H1 (cell line): ENCODE data around the gene KRTAP5-8. TPM values are rescaled to one million over a fixed set of nuclear protein-coding genes. Genes with fewer than 3 reads are reported as not detected.

ENCODE experiments used
- CTCF ChIA-PET: fragments of 300-600 bp; sonication (Branson Sonifier 250); formaldehyde crosslinking; loops from one replicate; lab custom pipeline; 2021; ENCODE audit not compliant: partially characterized antibody; lab: Charles Lee
- POLR2A ChIA-PET: fragments of 300-600 bp; sonication (Branson Sonifier 250); formaldehyde crosslinking; loops from one replicate; lab custom pipeline; 2021; ENCODE audit warnings: inconsistent platforms; ENCODE audit not compliant: partially characterized antibody; lab: Charles Lee
- DNase-seq, 2 experiments: peaks; one replicate each; pipeline versions ENCODE4 v3.0.0 to v3.0.0-alpha.2; 2010 to 2022; ENCODE audit warnings: low spot score in 2 of 2, low read depth in 1 of 2, mixed read lengths in 1 of 2
- FAIRE-seq: peaks from 2 replicates; lab custom pipeline; 2011; peaks lifted over from hg19 to GRCh38; lab: Jason Lieb, UNC
- H2AFZ ChIP-seq: 2 replicates; pipeline ENCODE4 v1.8.1; 2012; ENCODE audit warnings: low read length, inconsistent platforms
- H2AK5ac ChIP-seq: 2 replicates; pipeline ENCODE4 v1.6.1; 2013; ENCODE audit warnings: low read depth, low read length
- H2BK120ac ChIP-seq: replicated peaks from 2 replicates; pipeline ENCODE3; 2013; ENCODE audit warnings: low read depth, low read length, inconsistent platforms
- H2BK12ac ChIP-seq: 2 replicates; pipeline ENCODE4 v1.6.1; 2013; ENCODE audit warnings: low read depth, low read length
- H2BK15ac ChIP-seq: 2 replicates; pipeline ENCODE4 v1.6.1; 2013; ENCODE audit warnings: low read length
- H2BK20ac ChIP-seq: 2 replicates; pipeline ENCODE4 v1.6.1; 2013; ENCODE audit warnings: low read length
- H2BK5ac ChIP-seq: 2 replicates; pipeline ENCODE4 v1.6.1; 2013; ENCODE audit warnings: low read depth, low read length
- H3K14ac ChIP-seq: 2 replicates; pipeline ENCODE4 v1.6.1; 2013; ENCODE audit warnings: inconsistent platforms; ENCODE audit not compliant: insufficient read length
- H3K18ac ChIP-seq: 2 replicates; pipeline ENCODE4 v1.6.1; 2013; ENCODE audit warnings: low read length; ENCODE audit errors: extremely low read depth
- H3K23ac ChIP-seq: 2 replicates; pipeline ENCODE4 v1.6.1; 2013; ENCODE audit warnings: inconsistent platforms; ENCODE audit not compliant: insufficient read length
- H3K23me2 ChIP-seq: 2 replicates; pipeline ENCODE4 v1.6.1; 2013; ENCODE audit warnings: low read depth, low read length
- H3K27ac ChIP-seq: 2 replicates; pipeline ENCODE4 v1.6.1; 2011; ENCODE audit warnings: low read depth, low read length, inconsistent platforms
- H3K27me3 ChIP-seq, 4 experiments: replicated peaks in 1 of 4; 1 replicate in 1 of 4; 2 replicates in 3 of 4; pipeline versions ENCODE4 v1.6.1 to v1.8.1; 2011 to 2013; ENCODE audit warnings: low read length in 3 of 4, mild to moderate bottlenecking in 3 of 4, inconsistent platforms in 2 of 4, mixed read lengths in 2 of 4, moderate library complexity in 1 of 4; ENCODE audit not compliant: control insufficient read depth in 3 of 4, insufficient read depth in 3 of 4; ENCODE audit errors: extremely low read depth in 1 of 4
- H3K36me3 ChIP-seq, 4 experiments: 2 replicates each; pipeline versions ENCODE4 v1.6.1 to v1.8.1; 2011 to 2013; ENCODE audit warnings: mild to moderate bottlenecking in 4 of 4, low read length in 3 of 4, moderate library complexity in 2 of 4, control low read depth in 1 of 4, inconsistent platforms in 1 of 4; ENCODE audit not compliant: insufficient read depth in 4 of 4, control insufficient read depth in 2 of 4
- H3K4ac ChIP-seq: replicated peaks from 2 replicates; pipeline ENCODE3; 2013; ENCODE audit warnings: low read length, low read depth, mixed read lengths, inconsistent platforms; ENCODE audit not compliant: insufficient read length
- H3K4me1 ChIP-seq, 4 experiments: replicated peaks in 1 of 4; 1 replicate in 1 of 4; 2 replicates in 3 of 4; pipeline versions ENCODE4 v1.6.1 to v1.8.1; 2011 to 2013; ENCODE audit warnings: low read length in 3 of 4, inconsistent platforms in 2 of 4, mixed read lengths in 1 of 4; ENCODE audit not compliant: insufficient read depth in 4 of 4, control insufficient read depth in 3 of 4
- H3K4me2 ChIP-seq, 2 experiments: 2 replicates each; pipeline versions ENCODE4 v1.6.1 to v1.8.1; 2011 to 2013; ENCODE audit warnings: low read depth in 2 of 2, low read length in 2 of 2, control low read depth in 1 of 2, inconsistent platforms in 1 of 2, mild to moderate bottlenecking in 1 of 2; ENCODE audit not compliant: insufficient read depth in 1 of 2
- H3K4me3 ChIP-seq, 4 experiments: fragments of 200-600, 300-600 bp in 1 of 4; sonication (generic), shearing (Covaris generic), sonication (Bioruptor Twin) in 1 of 4; 2 replicates each; pipeline versions ENCODE4 v1.5.1 to v1.8.1; 2011 to 2016; ENCODE audit warnings: low read length in 4 of 4, low read depth in 3 of 4, control low read depth in 2 of 4, inconsistent platforms in 2 of 4, mild to moderate bottlenecking in 2 of 4, mixed read lengths in 1 of 4, moderate library complexity in 1 of 4; ENCODE audit not compliant: insufficient read depth in 2 of 4; ENCODE audit errors: extremely low read depth in 1 of 4
- H3K56ac ChIP-seq: replicated peaks from 2 replicates; pipeline ENCODE3; 2013; ENCODE audit warnings: low read depth, mild to moderate bottlenecking, mixed read lengths, low read length, inconsistent platforms; ENCODE audit not compliant: insufficient read length
- H3K79me1 ChIP-seq: 2 replicates; pipeline ENCODE4 v1.6.1; 2013; ENCODE audit warnings: low read depth, low read length, control low read depth
- H3K79me2 ChIP-seq, 2 experiments: 2 replicates each; pipeline versions ENCODE4 v1.6.1 to v1.8.1; 2012 to 2013; ENCODE audit warnings: low read length in 2 of 2, mild to moderate bottlenecking in 2 of 2, inconsistent platforms in 1 of 2; ENCODE audit not compliant: insufficient read depth in 2 of 2, control insufficient read depth in 1 of 2
- H3K9ac ChIP-seq, 4 experiments: replicated peaks in 1 of 4; 1 replicate in 1 of 4; 2 replicates in 3 of 4; pipeline versions ENCODE4 v1.6.1 to v1.8.1; 2011 to 2013; ENCODE audit warnings: low read depth in 3 of 4, low read length in 3 of 4, control low read depth in 2 of 4, mild to moderate bottlenecking in 2 of 4, moderate library complexity in 2 of 4, inconsistent platforms in 1 of 4; ENCODE audit errors: extremely low read depth in 1 of 4
- H3K9me3 ChIP-seq, 2 experiments: 2 replicates each; pipeline versions ENCODE4 v1.6.1 to v1.8.1; 2012 to 2013; ENCODE audit warnings: mild to moderate bottlenecking in 2 of 2, moderate library complexity in 2 of 2, control low read depth in 1 of 2, inconsistent platforms in 1 of 2, low read depth in 1 of 2, low read length in 1 of 2, mixed read lengths in 1 of 2; ENCODE audit not compliant: insufficient read depth in 2 of 2
- H4K20me1 ChIP-seq, 2 experiments: replicated peaks in 1 of 2; 2 replicates each; pipeline versions ENCODE3 to v1.8.1; 2011 to 2013; ENCODE audit warnings: inconsistent platforms in 2 of 2, low read length in 2 of 2, mild to moderate bottlenecking in 1 of 2; ENCODE audit not compliant: insufficient read depth in 2 of 2, control insufficient read depth in 1 of 2
- H4K5ac ChIP-seq: 2 replicates; pipeline ENCODE4 v1.6.1; 2013; ENCODE audit warnings: low read length, low read depth, mixed read lengths, inconsistent platforms; ENCODE audit not compliant: insufficient read length
- H4K8ac ChIP-seq: 2 replicates; pipeline ENCODE4 v1.8.0; 2013; ENCODE audit warnings: mild to moderate bottlenecking, moderate library complexity, low read length, inconsistent platforms; ENCODE audit not compliant: insufficient read depth; ENCODE audit errors: extremely low read depth
- H4K91ac ChIP-seq: replicated peaks from 2 replicates; pipeline ENCODE3; 2013; ENCODE audit warnings: low read length, mixed read lengths, inconsistent platforms; ENCODE audit not compliant: insufficient read length
- RFX5 ChIP-seq: IDR thresholded peaks from 2 replicates; pipeline ENCODE4 v1.6.1; 2011; ENCODE audit warnings: low read depth, low read length, improper control_type of control experiment, borderline replicate concordance
- WGBS, 2 experiments: shearing (Covaris generic) in 1 of 2; methylation state at CpG; one replicate each; pipeline versions ENCODE4 v1.1.6 to v1.1.7; 2013 to 2015; ENCODE audit warnings: low lambda C conversion rate in 2 of 2, mixed read lengths in 2 of 2, inconsistent platforms in 1 of 2, low coverage in 1 of 2, missing lambda C conversion rate in 1 of 2; ENCODE audit not compliant: insufficient replicate concordance in 2 of 2, insufficient coverage in 1 of 2, insufficient read length in 1 of 2; ENCODE audit errors: extremely low coverage in 1 of 2, missing lambda C conversion rate in 1 of 2; 5-methylcytosine and 5-hydroxymethylcytosine counted together
- polyA plus RNA-seq, 7 experiments: library from polyadenylated mRNA; depleted of rRNA in 3 of 7; stranded (reverse) in 5 of 7; unstranded in 2 of 7; fragments of >200 nt in 5 of 7; fragments of 200-250 nt in 2 of 7; gene quantifications; 1 replicate in 5 of 7; 2 replicates in 1 of 7; 4 replicates in 1 of 7; pipeline versions ENCODE4 v1.2.1 to v1.2.3, GENCODE V29; 2011 to 2013; ENCODE audit warnings: missing spikeins in 2 of 7, mixed read lengths in 2 of 7
- total RNA-seq: library from RNA; stranded (reverse); fragmentation: NEBNext Ultra II Directional; extraction: Animal tissue kit (Norgen Biotek cat#: 25700); gene quantifications from 2 replicates; pipeline ENCODE4 v1.2.1, GENCODE V29; 2021

KRTAP5-8 gene
- total and polyA plus RNA-seq, 2 of the 8 experiments (the other 6 are each of a cell fraction or from before 2014, with no cell fraction given) = not detected

DNA sequence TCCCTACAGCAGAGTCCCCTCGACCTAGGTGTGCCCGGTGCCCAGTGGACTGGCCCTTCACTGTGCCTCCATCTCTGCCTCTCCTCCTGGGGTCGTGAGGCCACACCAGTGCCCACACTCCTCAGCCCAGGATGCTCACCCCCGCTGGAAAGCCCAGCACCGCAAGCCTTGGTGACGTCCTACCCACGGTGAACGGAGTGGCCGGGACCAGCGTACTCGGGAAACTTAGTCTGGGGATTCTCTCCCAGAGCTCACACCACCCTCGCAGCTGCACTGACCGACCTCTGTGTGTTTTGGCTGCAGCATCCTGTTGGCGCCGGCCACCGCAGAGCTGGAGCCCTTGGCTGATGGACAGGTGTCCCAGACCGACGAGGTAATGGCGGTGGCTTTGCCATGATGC is 46.3 kb upstream of the KRTAP5-8 start:
- peaks cover 0 to 9% (median 3%) of the 10 kb centered on the region in 4 experiments; a peak in 4 of 8 replicates for H3K36me3 ChIP-seq
- no peak overlapping the region for H2BK20ac ChIP-seq
- CTCF ChIA-PET = interaction anchor here (0.7 kb wide), 1 partner anchor 13 kb away, joined by 3 read pairs; no protein-coding TSS in a partner anchor
- POLR2A ChIA-PET = no interaction called here
- H3K79me2 ChIP-seq = no peaks in the 10 kb centered on the region
- FAIRE-seq (no peak), DNase-seq (peak in 1 of 2 experiments; percentile 28)
- no peak overlapping the region for H3K9ac ChIP-seq
- H3K4me3 ChIP-seq = no peak overlapping the region
- no peak overlapping the region for H3K4ac ChIP-seq
- H4K20me1 ChIP-seq = peaks cover 0 to 6% of the 10 kb centered on the region in 2 experiments
- H3K9me3 ChIP-seq = no peaks in the 10 kb centered on the region
- H2AK5ac ChIP-seq = no peak overlapping the region
- H3K4me1 ChIP-seq = no peaks in the 10 kb centered on the region
- H2BK15ac ChIP-seq = no peak overlapping the region
- H3K27ac ChIP-seq = no peak overlapping the region
- H2BK12ac ChIP-seq = no peak overlapping the region
- no peaks in the 10 kb centered on the region for H3K79me1 ChIP-seq
- no peak overlapping the region; the same call in 1 of the 2 replicates for H2BK5ac ChIP-seq
- no peak overlapping the region for H2BK120ac ChIP-seq
- no peaks in the 10 kb centered on the region; the same call in 1 of the 2 replicates for H3K23me2 ChIP-seq
- H3K23ac ChIP-seq = no peak overlapping the region
- H3K56ac ChIP-seq = no peak overlapping the region
- H4K91ac ChIP-seq = no peak overlapping the region
- no peak for TF ChIP-seq RFX5
- WGBS, 2 experiments = 97% methylated on average over 19 of the region's 19 CpGs; no CpG with 5 or more reads in 1 of the 2 experiments
- H3K27me3 ChIP-seq = no peaks in the 10 kb centered on the region
- H3K18ac ChIP-seq = no peak overlapping the region
- no peak overlapping the region for H2AFZ ChIP-seq
- no peak overlapping the region for H3K4me2 ChIP-seq
- no peak overlapping the region for H4K5ac ChIP-seq
- H4K8ac ChIP-seq = no peak overlapping the region
- no peak overlapping the region for H3K14ac ChIP-seq
